Muscle layer of colon (tissue), 2 donors: ENCODE data around the gene IGSF5.
"Not testable (repeated sequence)": the region's sequence is repeated elsewhere in the genome, so short reads cannot be mapped to it uniquely, and the experiment has no call there.

Source experiments
- H3K27ac ChIP-seq: one replicate; pipeline ENCODE4 v1.7.0; 2013; ENCODE audit warnings: low read depth, mild to moderate bottlenecking, low read length, moderate library complexity
- H3K27me3 ChIP-seq, 2 donors: one replicate each; pipeline ENCODE4 v1.7.0; 2013; ENCODE audit warnings: low read length in 2 of 2, mild to moderate bottlenecking in 2 of 2; ENCODE audit not compliant: insufficient read depth in 2 of 2, control insufficient read depth in 1 of 2
- H3K36me3 ChIP-seq: one replicate; pipeline ENCODE4 v1.7.0; 2013; ENCODE audit warnings: mild to moderate bottlenecking, low read length; ENCODE audit not compliant: insufficient read depth
- H3K4me1 ChIP-seq: one replicate; pipeline ENCODE4 v1.7.0; 2013; ENCODE audit warnings: mild to moderate bottlenecking, low read length; ENCODE audit not compliant: insufficient read depth
- H3K4me3 ChIP-seq, 2 donors: one replicate each; pipeline ENCODE4 v1.7.0; 2013; ENCODE audit warnings: low read length in 2 of 2, low read depth in 1 of 2, mild to moderate bottlenecking in 1 of 2, moderate library complexity in 1 of 2
- H3K9ac ChIP-seq: one replicate; pipeline ENCODE4 v1.7.0; 2013; ENCODE audit warnings: low read length
- H3K9me3 ChIP-seq: one replicate; pipeline ENCODE4 v1.7.0; 2013; ENCODE audit warnings: mild to moderate bottlenecking, low read length
- donor health status: abdominal sarcoma.
- donor health status: Adenocarcinoma of cecum.

IGSF5 gene

GRCh38 chr21:39744883-39745282 is at the start of gene IGSF5:
IGSF5 (plus strand) TSS chr21:39745183; CDS start chr21:39745510, 327 bp downstream.
- not testable (repeated sequence) for H3K27me3 ChIP-seq, H3K9me3 ChIP-seq, H3K4me3 ChIP-seq, H3K9ac ChIP-seq, H3K27ac ChIP-seq, H3K4me1 ChIP-seq, H3K36me3 ChIP-seq

GRCh38 chr21:39696196-39696595 is 48.8 kb upstream of the IGSF5 start:
- Histone ChIP-seq H3K36me3 (no peaks in the 10 kb centered on the region), H3K9ac (no peak overlapping the region), H3K9me3 (no peaks in the 10 kb centered on the region), H3K4me3 (no peak overlapping the region), H3K27me3 (no peaks in the 10 kb centered on the region), H3K4me1 (no peaks in the 10 kb centered on the region), H3K27ac (no peak overlapping the region)

GRCh38 chr21:39696618-39697017 is 48.4 kb upstream of the IGSF5 start:
- H3K27me3 ChIP-seq: no peaks in the 10 kb centered on the region
- H3K9ac ChIP-seq: no peak overlapping the region
- H3K36me3 ChIP-seq: no peaks in the 10 kb centered on the region
- H3K9me3 ChIP-seq: no peaks in the 10 kb centered on the region
- H3K4me3 ChIP-seq: no peak overlapping the region
- H3K4me1 ChIP-seq: no peaks in the 10 kb centered on the region
- no peak overlapping the region for H3K27ac ChIP-seq

GRCh38 chr21:39700318-39700717 is 44.7 kb upstream of the IGSF5 start:
- peaks cover 5% of the 10 kb centered on the region for H3K9me3 ChIP-seq
- H3K36me3 ChIP-seq: no peaks in the 10 kb centered on the region
- H3K4me1 ChIP-seq: no peaks in the 10 kb centered on the region
- no peaks in the 10 kb centered on the region for H3K27me3 ChIP-seq
- no peak overlapping the region for H3K4me3 ChIP-seq
- no peak overlapping the region for H3K27ac ChIP-seq
- H3K9ac ChIP-seq: no peak overlapping the region

GRCh38 chr21:39703578-39703977 is 41.4 kb upstream of the IGSF5 start:
- Histone ChIP-seq H3K27ac (no peak overlapping the region), H3K9me3 (peaks cover 5% of the 10 kb centered on the region), H3K27me3 (no peaks in the 10 kb centered on the region), H3K36me3 (no peaks in the 10 kb centered on the region), H3K4me1 (no peaks in the 10 kb centered on the region), H3K9ac (no peak overlapping the region), H3K4me3 (no peak overlapping the region)

GRCh38 chr21:39705849-39706248 is 39.1 kb upstream of the IGSF5 start:
- Histone ChIP-seq H3K36me3 (no peaks in the 10 kb centered on the region), H3K27me3 (no peaks in the 10 kb centered on the region), H3K27ac (no peak overlapping the region), H3K4me3 (no peak overlapping the region), H3K9me3 (peaks cover 5% of the 10 kb centered on the region), H3K4me1 (no peaks in the 10 kb centered on the region), H3K9ac (no peak overlapping the region)

- Histone ChIP-seq H3K9ac (no peak overlapping the region), H3K9me3 (peaks cover 5% of the 10 kb centered on the region), H3K4me3 (no peak overlapping the region), H3K27ac (no peak overlapping the region), H3K4me1 (no peaks in the 10 kb centered on the region), H3K27me3 (no peaks in the 10 kb centered on the region), H3K36me3 (no peaks in the 10 kb centered on the region)
Measured at GRCh38 chr21:39707316-39707715, 37.7 kb upstream of the IGSF5 start.

- H3K27ac ChIP-seq: no peak overlapping the region
- no peak overlapping the region for H3K9ac ChIP-seq
- no peak overlapping the region for H3K4me3 ChIP-seq
- H3K36me3 ChIP-seq: no peaks in the 10 kb centered on the region
- no peaks in the 10 kb centered on the region for H3K27me3 ChIP-seq
- no peaks in the 10 kb centered on the region for H3K4me1 ChIP-seq
- H3K9me3 ChIP-seq: no peaks in the 10 kb centered on the region
Measured at GRCh38 chr21:39710866-39711265, 34.1 kb upstream of the IGSF5 start.

GRCh38 chr21:39712273-39712672 is 32.7 kb upstream of the IGSF5 start:
- Histone ChIP-seq H3K27me3 (no peaks in the 10 kb centered on the region), H3K36me3 (no peaks in the 10 kb centered on the region), H3K4me3 (no peak overlapping the region), H3K9me3 (no peaks in the 10 kb centered on the region), H3K4me1 (no peaks in the 10 kb centered on the region), H3K27ac (no peak overlapping the region), H3K9ac (no peak overlapping the region)

- Histone ChIP-seq H3K4me3 (no peak overlapping the region), H3K36me3 (no peaks in the 10 kb centered on the region), H3K4me1 (no peaks in the 10 kb centered on the region), H3K27ac (no peak overlapping the region), H3K27me3 (no peaks in the 10 kb centered on the region), H3K9me3 (no peaks in the 10 kb centered on the region), H3K9ac (no peak overlapping the region)
Measured at GRCh38 chr21:39712976-39713375, 32.0 kb upstream of the IGSF5 start.

- Histone ChIP-seq H3K27ac (no peak overlapping the region), H3K36me3 (no peaks in the 10 kb centered on the region)
Measured at GRCh38 chr21:39713905-39714304, 31.1 kb upstream of the IGSF5 start.

GRCh38 chr21:39714331-39714730 is 30.7 kb upstream of the IGSF5 start:
- Histone ChIP-seq H3K4me1 (no peaks in the 10 kb centered on the region), H3K9ac (no peak overlapping the region), H3K27ac (no peak overlapping the region), H3K9me3 (no peaks in the 10 kb centered on the region), H3K27me3 (no peaks in the 10 kb centered on the region), H3K4me3 (no peak overlapping the region), H3K36me3 (no peaks in the 10 kb centered on the region)

More at GRCh38 chr21:39713905-39714304, 31.1 kb upstream of the IGSF5 start:
- Histone ChIP-seq H3K27me3 (no peaks in the 10 kb centered on the region), H3K4me3 (no peak overlapping the region), H3K9ac (no peak overlapping the region), H3K9me3 (no peaks in the 10 kb centered on the region), H3K4me1 (no peaks in the 10 kb centered on the region)
